CD4-positive, alpha-beta T cell (primary cell): ENCODE results near the gene RARG. TPM values are rescaled to one million over a fixed set of nuclear protein-coding genes. Genes with fewer than 3 reads are reported as not detected.

ENCODE experiments used
- ATAC-seq: fragments of 200-7000 bp; cut with Tn5 transposase; one replicate; pipeline ENCODE4 v1.10.0; 2022; ENCODE audit warnings: mild to moderate bottlenecking; ENCODE audit not compliant: poor library complexity
- CTCF ChIA-PET: fragments of 350-600 bp; sonication (Branson Sonifier 250); formaldehyde crosslinking; loops from one replicate; lab custom pipeline; 2021; ENCODE audit warnings: antibody characterized with exemption, inconsistent platforms; lab: Charles Lee
- POLR2A ChIA-PET: fragments of 350-600 bp; sonication (Branson Sonifier 250); formaldehyde crosslinking; loops from one replicate; lab custom pipeline; 2021; ENCODE audit warnings: antibody characterized with exemption, inconsistent platforms; lab: Charles Lee
- DNase-seq, 14 experiments: peaks; one replicate each; pipeline ENCODE4 v3.0.0-alpha.2; 2013 to 2020; ENCODE audit warnings: mixed read lengths in 2 of 14
- H3K27ac ChIP-seq, 2 donors: one replicate each; pipeline versions ENCODE4 v1.5.1 to v1.7.0; 2013; ENCODE audit warnings: low read length in 2 of 2, low read depth in 1 of 2, mild to moderate bottlenecking in 1 of 2
- H3K27me3 ChIP-seq, 2 experiments: 1 replicate in 1 of 2; 2 replicates in 1 of 2; pipeline versions ENCODE4 v1.6.1 to v1.7.0; 2013; ENCODE audit warnings: low read length in 2 of 2, control low read depth in 1 of 2, mild to moderate bottlenecking in 1 of 2, moderate library complexity in 1 of 2; ENCODE audit not compliant: insufficient read depth in 2 of 2, control insufficient read depth in 1 of 2
- H3K36me3 ChIP-seq: one replicate; pipeline ENCODE4 v1.6.1; 2013; ENCODE audit warnings: low read length, control low read depth; ENCODE audit not compliant: insufficient read depth
- H3K4me1 ChIP-seq: one replicate; pipeline ENCODE4 v1.6.1; 2013; ENCODE audit warnings: low read length, control low read depth; ENCODE audit not compliant: insufficient read depth
- H3K4me3 ChIP-seq: one replicate; pipeline ENCODE4 v1.5.1; 2013; ENCODE audit warnings: mild to moderate bottlenecking, low read length, moderate library complexity
- H3K9me3 ChIP-seq, 2 experiments: 1 replicate in 1 of 2; 2 replicates in 1 of 2; pipeline versions ENCODE4 v1.6.1 to v1.7.0; 2013; ENCODE audit warnings: low read length in 2 of 2, mild to moderate bottlenecking in 2 of 2, control low read depth in 1 of 2, moderate library complexity in 1 of 2; ENCODE audit not compliant: control insufficient read depth in 1 of 2, insufficient read depth in 1 of 2
- H3K27ac Mint-ChIP-seq: one replicate; pipeline ENCODE4 v1.8.0; 2020; ENCODE audit warnings: mixed read lengths
- H3K27me3 Mint-ChIP-seq: one replicate; pipeline ENCODE4 v1.8.0; 2021; ENCODE audit warnings: mixed read lengths
- H3K36me3 Mint-ChIP-seq: one replicate; pipeline ENCODE4 v1.8.0; 2021; ENCODE audit warnings: low read depth, mixed read lengths
- H3K4me1 Mint-ChIP-seq: one replicate; pipeline ENCODE4 v1.8.0; 2021; ENCODE audit warnings: low read depth, mixed read lengths
- H3K4me3 Mint-ChIP-seq: one replicate; pipeline ENCODE4 v1.8.0; 2020; ENCODE audit warnings: mild to moderate bottlenecking, mixed read lengths
- H3K9me3 Mint-ChIP-seq: one replicate; pipeline ENCODE4 v1.8.0; 2020; ENCODE audit warnings: mixed read lengths
- intact Hi-C, 2 experiments: fragments of 100-400 bp; cut with DNase I in 1 of 2; cut with micrococcal nuclease in 1 of 2; formaldehyde crosslinking; loops; one replicate each; pipeline versions ENCODE4 v1.15.1 to v1.9.0; 2023 to 2025; cut with DNase I, micrococcal nuclease
- total RNA-seq, 174 experiments: library from RNA in 2 of 174; stranded (reverse) in 2 of 174; gene quantifications; one replicate each; pipeline ENCODE4 v1.2.3 and lab custom pipeline; 2021 to 2026
- TF ChIP-seq, protein P1 (sequence below): fragments of 200-600 bp; IDR thresholded peaks from one replicate; pipeline ENCODE4 v1.8.0; 2022; ENCODE audit warnings: antibody characterized with exemption, mild to moderate bottlenecking

The RARG gene
- total RNA-seq, 2 experiments from 2014 or later = 14.0 to 15.8 TPM

DNA sequence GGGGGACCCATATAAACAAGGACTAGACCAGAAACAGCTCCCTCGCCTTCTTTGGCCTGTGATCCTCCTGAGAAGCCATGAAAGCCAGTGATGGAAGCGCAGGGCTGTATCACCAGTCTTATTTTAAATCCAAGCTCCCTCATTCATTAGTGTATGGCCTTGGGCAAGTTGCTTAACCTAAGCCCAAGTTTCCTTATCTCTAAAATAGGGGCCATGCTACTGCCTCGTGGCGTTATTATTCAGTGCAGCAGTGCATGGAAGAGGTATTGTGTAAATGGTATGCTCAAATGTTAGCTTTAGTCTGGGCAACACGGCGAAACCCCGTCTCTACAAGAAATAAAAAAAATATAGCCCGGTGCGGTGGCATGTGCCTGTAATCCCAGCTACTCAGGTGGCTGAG, 46.0 kb upstream of the RARG start:
- intact Hi-C loops = no loop called here
- Histone ChIP-seq H3K27ac (no peak overlapping the region), H3K36me3 (no peaks in the 10 kb centered on the region), H3K4me3 (no peak overlapping the region), H3K27me3 (no peaks in the 10 kb centered on the region), H3K9me3 (no peaks in the 10 kb centered on the region), H3K4me1 (no peaks in the 10 kb centered on the region)
- H3K4me3 Mint-ChIP-seq = no peak overlapping the region
- H3K36me3 Mint-ChIP-seq = no peaks in the 10 kb centered on the region
- ATAC-seq (no peak), DNase-seq (no peak)
- H3K9me3 Mint-ChIP-seq = no peaks in the 10 kb centered on the region
- POLR2A ChIA-PET = no interaction called here
- no peaks in the 10 kb centered on the region for H3K4me1 Mint-ChIP-seq
- CTCF ChIA-PET = interaction anchor here (0.7 to 0.8 kb wide), 2 partner anchors 58 to 67 kb away, joined by 3 to 5 read pairs; no protein-coding TSS in a partner anchor
- no peak overlapping the region for H3K27ac Mint-ChIP-seq
- TF ChIP-seq, protein P1, sequence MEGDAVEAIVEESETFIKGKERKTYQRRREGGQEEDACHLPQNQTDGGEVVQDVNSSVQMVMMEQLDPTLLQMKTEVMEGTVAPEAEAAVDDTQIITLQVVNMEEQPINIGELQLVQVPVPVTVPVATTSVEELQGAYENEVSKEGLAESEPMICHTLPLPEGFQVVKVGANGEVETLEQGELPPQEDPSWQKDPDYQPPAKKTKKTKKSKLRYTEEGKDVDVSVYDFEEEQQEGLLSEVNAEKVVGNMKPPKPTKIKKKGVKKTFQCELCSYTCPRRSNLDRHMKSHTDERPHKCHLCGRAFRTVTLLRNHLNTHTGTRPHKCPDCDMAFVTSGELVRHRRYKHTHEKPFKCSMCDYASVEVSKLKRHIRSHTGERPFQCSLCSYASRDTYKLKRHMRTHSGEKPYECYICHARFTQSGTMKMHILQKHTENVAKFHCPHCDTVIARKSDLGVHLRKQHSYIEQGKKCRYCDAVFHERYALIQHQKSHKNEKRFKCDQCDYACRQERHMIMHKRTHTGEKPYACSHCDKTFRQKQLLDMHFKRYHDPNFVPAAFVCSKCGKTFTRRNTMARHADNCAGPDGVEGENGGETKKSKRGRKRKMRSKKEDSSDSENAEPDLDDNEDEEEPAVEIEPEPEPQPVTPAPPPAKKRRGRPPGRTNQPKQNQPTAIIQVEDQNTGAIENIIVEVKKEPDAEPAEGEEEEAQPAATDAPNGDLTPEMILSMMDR = no peak
- H3K27me3 Mint-ChIP-seq = no peaks in the 10 kb centered on the region

DNA sequence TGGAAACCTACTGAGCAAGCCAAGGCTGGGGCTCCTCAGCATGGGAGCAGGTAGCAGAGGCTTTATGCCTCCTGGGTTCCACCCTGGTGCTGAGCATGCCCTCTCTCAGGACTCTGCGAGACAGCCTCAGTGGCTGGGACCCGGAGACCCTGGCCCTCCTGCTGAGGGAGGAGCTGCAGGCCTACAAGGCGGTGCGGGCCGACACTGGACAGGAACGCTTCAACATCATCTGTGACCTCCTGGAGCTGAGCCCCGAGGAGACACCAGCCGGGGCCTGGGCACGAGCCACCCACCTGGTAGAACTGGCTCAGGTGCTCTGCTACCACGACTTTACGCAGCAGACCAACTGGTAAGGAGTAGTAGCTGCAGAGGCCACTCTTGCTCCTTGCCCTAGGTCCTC, 44.5 kb upstream of the RARG start:
- Histone ChIP-seq H3K9me3 (no peaks in the 10 kb centered on the region), H3K4me3 (no peak overlapping the region), H3K4me1 (no peaks in the 10 kb centered on the region), H3K27me3 (no peaks in the 10 kb centered on the region), H3K36me3 (no peaks in the 10 kb centered on the region), H3K27ac (no peak overlapping the region)
- TF ChIP-seq, protein P1 = no peak
- POLR2A ChIA-PET = no interaction called here
- CTCF ChIA-PET = no interaction called here
- DNase-seq (no peak), ATAC-seq (no peak)
- Mint-ChIP-seq H3K27ac (no peak overlapping the region), H3K4me3 (no peak overlapping the region), H3K4me1 (no peaks in the 10 kb centered on the region), H3K9me3 (no peaks in the 10 kb centered on the region), H3K36me3 (no peaks in the 10 kb centered on the region), H3K27me3 (no peaks in the 10 kb centered on the region)
- intact Hi-C loops = no loop called here

- Histone ChIP-seq H3K27me3 (no peaks in the 10 kb centered on the region), H3K9me3 (no peaks in the 10 kb centered on the region), H3K4me3 (no peak overlapping the region), H3K27ac (no peak overlapping the region), H3K4me1 (no peaks in the 10 kb centered on the region), H3K36me3 (no peaks in the 10 kb centered on the region)
- no peak for DNase-seq
- no peaks in the 10 kb centered on the region for H3K36me3 Mint-ChIP-seq
- no peaks in the 10 kb centered on the region for H3K4me1 Mint-ChIP-seq
- intact Hi-C loops = no loop called here
- TF ChIP-seq, protein P1 = no peak
- no peak for ATAC-seq
- POLR2A ChIA-PET = no interaction called here
- H3K9me3 Mint-ChIP-seq = no peaks in the 10 kb centered on the region
- CTCF ChIA-PET = no interaction called here
- H3K27me3 Mint-ChIP-seq = no peaks in the 10 kb centered on the region
- H3K27ac Mint-ChIP-seq = no peak overlapping the region
- no peak overlapping the region for H3K4me3 Mint-ChIP-seq
These were observed 42.4 kb upstream of the RARG start for GRCh38 chr12:53274445-53274844.
